Ammon's horn (tissue), 1 donor: ENCODE results near the gene MOK.
"Not testable (repeated sequence)": the region's sequence is repeated elsewhere in the genome, so short reads cannot be mapped to it uniquely, and the experiment has no call there.

ENCODE experiments used
- DNase-seq: peaks from one replicate; pipeline ENCODE4 v3.0.0-alpha.2; 2016; ENCODE audit warnings: low spot score

Gene MOK

DNA sequence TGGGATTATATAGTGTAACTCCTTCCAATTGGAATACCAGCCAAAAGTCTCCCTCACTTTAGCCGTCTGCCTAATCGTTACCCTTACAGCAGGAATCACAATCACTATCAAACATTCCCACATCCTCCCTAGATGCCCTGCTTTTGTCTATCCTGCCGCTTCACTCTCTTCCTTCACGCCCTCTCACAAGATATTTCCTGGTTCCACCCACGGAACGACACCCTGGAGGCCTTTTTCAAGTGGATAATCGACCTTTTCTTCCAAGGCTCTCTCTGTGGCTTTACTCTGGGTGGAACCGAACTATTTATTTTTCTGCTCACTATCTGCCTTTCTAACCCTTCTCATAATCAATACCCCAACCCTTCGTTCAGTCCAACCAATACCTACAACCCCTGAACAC lies 58.9 kb downstream of the MOK start:
- DNase-seq: no peak

DNA sequence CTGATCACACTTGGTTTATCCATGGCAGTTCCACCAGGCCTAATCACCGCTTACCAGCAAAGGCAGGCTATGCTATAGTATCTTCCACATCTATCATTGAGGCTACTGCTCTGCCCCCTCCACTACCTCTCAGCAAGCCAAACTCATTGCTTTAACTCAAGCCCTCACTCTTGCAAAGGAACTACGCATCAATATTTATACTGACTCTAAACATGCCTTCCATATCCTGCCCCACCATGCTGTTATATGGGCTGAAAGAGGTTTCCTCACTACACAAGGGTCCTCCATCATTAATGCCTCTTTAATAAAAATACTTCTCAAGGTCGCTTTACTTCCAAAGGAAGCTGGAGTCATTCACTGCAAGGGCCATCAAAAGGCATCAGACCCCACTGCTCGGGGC lies 61.2 kb downstream of the MOK start:
- DNase-seq: not testable (repeated sequence)

DNA sequence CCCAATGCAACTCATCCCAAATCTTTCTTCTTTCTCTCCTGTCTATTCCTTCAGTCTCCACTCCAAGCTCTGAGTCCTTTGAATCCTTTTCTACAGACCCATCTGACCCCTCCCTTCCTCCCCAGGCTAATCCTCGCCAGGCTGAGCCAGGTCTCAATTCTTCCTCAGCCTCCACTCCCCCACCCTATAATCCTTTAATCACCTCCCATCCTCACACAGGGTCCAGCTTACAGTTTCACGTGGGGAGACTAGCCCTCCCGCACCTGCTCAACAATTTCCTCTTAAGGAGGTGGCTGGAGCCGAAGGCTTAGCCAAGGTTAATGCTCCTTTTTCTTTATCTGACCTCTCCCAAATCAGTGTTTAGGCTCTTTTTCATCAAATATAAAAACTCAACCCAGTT lies 63.8 kb downstream of the MOK start:
- no peak for DNase-seq

DNA sequence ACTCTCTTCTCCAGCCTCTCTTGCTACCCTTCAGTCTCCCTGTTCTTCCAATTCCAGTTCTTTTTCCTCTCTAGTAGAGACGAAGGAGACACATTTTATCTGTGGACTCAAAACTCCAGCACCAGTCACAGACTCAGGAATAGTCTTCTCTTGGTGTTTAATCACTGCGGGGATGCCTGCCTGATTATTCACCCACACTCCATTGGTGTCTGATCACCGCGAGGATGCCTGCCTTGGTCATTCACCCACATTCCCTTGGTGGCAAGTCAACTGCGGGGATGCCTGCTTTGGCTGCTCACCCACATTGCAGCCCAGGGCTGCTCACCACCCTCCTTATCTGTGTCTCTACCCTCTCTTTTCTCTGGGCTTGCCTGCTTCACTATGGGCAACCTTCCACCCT lies 64.5 kb downstream of the MOK start:
- DNase-seq: not testable (repeated sequence)

DNA sequence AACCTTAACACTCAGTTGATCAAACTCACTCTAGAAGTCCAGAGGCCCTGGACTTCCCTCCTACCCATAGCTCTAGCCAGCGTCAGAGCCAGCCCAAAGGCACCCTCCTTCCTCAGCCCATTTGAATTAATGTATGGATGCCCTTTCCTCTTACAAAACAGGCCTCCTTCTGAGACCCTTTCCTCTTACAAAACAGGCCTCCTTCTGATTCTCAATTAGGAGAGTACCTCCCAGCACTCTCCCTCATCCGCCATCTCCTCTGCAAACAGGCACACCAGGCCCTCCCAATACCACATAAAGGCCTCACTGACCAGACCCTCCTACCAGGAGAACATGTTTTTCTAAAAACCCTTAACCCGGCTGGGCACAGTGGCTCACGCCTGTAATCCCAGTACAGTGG lies 65.7 kb downstream of the MOK start:
- no peak for DNase-seq

DNA sequence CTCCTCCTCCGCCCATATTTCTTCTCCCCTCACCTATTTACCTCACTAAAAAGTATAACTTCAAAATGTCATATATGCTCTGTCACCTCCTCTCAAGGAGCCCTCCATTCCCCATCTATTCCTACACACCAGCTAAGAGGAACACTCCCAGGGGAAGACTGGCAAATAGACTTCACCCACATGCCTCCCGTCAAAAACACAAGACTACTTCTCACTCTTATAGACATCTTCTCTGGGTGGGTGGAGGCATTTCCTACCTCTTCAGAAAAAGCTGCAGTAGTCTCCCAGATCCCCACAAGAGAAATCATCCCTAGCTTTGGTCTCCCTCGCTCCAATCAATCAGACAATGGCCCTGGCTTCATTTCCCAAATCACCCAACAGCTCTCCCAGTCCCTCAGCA lies 66.2 kb downstream of the MOK start:
- DNase-seq: no peak

DNA sequence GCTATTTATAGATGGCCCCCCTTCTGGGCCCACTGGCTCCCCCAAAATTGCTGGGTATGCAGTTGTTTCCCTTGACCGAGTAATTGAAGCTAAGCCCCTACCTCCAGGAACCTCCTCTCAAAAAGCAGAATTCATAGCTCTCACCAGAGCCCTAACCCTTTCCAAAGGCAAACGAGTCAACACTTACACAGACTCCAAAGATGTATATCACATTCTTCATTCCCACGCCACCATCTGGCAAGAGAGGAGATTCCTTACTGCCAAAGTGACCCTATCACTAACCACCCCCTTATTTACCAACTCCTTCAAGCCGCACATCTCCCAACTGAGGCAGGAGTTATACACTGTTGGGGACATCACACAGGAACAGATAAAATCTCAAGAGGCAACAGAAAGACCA lies 66.8 kb downstream of the MOK start:
- no peak for DNase-seq

DNA sequence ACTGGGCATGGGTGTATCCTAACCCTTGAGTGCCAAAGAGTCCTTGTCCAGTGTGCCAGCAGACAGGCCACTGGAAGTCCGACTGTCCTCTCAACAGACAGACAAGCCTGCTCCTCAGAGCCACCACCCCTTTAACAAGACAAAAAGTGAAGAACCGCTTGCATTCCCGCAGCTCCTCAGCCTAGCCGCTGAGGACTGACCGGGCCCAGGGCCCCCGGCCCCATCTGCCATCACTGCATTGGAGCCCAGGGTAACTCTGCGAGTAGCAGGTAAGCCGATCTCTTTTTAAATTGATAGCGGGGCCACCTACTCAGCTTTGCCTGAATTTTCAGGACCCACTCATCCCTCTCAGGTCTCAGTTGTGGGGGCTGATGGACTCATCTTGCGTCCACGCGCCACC lies 68.9 kb downstream of the MOK start:
- DNase-seq: no peak

DNA sequence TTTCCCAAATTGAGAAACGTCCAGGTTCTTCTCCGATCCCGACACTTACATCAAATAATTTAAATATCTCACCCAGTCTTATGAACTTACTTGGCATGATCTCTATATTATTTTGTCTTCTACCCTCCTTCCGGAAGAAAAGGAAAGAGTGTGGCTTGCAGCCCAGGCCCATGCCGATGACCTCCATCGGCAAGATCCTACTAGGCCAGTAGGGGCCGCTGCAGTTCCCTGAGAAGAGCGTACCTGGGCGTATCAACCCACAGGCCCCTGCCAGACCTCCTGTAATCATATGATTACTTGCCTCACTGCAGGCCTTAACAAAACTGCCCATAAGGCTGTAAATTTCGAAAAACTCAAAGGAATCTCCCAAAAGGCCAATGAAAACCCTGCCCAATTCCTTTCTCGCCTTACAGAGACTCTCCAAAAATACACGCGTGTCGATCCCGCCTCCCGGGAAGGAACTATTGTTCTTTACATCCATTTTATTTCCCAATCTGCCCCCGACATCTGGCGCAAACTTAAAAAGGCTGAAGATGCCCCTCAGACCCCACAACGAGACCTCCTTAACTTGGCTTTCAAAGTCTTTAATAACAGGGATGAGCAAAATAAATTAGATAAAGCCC lies 69.6 kb downstream of the MOK start:
- peak; percentile 78 for DNase-seq

DNA sequence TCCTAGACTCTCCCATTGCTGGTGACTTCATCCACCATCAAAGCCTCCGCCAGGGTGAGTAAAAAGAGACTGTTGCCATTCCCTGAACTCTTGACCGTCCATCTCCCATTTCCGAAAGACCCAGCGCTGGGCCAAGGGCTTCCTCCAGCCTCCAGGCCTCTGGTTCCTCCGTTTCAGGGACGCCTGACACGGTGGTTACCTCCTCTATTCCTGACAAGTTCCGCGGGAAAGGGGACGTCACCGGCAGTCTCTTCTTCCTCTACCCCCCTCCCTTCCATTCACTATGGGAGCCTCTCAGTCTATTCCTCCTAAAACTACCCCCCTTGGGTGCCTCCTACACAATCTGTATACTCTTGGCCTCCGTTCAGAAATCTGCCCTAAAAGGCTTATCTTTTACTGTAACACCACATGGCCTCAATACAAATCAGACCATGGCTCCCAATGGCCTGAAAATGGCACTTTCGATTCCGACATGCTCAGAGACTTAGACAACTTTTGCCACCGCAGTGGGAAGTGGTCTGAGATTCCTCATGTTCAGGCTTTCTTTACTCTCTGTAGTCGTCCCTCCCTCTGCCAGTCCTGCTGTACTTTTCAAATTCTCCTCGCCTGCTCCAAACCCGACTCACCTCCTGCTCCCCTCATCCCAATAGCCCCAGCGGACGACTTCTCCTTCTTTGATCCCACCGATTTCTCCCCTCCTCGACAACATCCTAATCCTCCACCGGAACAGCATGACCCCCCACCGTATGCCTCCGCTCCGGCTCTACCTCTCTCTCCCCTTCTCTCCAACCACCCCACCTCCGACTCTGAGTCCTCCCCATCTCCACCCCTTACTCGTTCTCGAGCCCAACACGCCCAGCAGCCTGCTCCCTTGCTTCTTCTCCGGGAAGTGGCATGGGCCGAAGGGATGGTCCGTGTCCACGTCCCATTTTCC lies 70.4 kb downstream of the MOK start:
- no peak for DNase-seq

DNA sequence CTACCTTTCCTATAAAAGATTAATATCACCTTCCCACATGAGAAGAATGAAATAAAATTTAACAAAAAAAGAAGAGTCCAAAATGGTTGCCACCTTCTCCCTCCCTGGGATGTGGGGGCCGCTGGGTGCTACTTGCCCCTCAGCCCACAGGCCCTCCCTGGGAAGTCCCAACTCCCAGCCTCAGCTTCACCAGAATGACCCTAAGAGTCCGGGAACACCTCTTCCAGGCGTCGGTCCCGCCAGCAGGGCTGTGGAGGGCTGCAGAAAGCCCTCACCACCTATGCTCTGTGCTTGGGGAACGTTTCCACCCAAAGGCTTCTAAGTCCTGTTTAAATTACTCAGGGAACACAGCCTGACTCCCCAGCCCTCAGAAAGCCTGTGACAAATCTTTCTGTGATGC lies 71.9 kb downstream of the MOK start:
- no peak for DNase-seq

DNA sequence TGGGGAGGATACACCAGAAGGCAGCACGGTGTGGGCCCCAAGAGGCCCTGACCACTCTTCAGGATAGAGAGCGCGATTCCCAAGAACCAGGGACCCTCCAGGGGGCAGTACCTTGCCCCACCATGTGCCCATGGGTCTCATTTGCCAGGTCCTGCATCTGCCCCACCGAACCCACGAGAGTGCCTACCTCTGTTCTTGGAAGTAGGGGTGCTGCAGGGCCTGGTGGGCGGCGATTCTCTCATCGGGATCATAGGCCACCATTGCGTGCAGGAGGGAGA lies 72.7 kb downstream of the MOK start:
- no peak for DNase-seq

DNA sequence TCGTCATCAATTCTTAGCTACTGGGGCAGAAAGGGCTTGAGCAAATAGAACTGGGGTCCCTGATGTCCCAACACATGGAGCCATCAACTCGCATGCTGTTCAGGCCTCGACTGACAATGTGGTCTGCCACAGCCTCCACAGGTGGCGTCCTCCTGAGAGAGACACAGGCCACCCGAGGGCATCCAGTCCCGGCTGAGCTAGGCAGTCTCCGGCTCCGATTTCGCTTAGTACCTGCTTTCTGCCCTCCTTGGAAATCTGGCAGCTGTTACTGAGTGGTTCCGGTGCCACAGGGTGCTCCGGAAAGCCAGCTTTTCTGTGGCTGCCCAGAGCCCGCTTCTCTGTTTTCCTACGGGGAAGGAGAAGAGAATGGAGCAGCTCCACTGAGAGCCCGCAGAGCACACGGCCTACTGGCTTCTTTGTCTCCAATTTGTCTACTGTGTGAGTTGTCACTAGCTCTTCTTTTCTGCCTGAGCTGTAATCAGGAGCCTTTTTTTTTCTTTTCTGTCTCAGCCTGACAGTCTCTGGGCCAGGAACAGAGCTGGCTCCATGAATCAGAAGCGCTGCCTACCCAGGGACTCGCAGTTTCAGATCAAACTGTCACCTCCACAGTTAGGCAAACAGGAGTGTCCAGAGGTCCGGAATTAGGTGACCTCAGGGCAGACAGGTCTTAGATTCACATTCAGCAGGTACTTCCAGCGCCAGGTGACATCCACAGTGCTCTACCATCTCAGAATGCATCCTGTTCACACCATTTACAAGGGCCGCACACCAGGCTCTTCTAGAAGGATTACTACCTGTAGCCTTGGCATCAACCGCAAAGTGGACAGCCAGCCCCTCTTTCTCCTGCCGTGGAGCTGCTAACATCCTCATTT lies 73.3 kb downstream of the MOK start:
- DNase-seq: peak; percentile 29

DNA sequence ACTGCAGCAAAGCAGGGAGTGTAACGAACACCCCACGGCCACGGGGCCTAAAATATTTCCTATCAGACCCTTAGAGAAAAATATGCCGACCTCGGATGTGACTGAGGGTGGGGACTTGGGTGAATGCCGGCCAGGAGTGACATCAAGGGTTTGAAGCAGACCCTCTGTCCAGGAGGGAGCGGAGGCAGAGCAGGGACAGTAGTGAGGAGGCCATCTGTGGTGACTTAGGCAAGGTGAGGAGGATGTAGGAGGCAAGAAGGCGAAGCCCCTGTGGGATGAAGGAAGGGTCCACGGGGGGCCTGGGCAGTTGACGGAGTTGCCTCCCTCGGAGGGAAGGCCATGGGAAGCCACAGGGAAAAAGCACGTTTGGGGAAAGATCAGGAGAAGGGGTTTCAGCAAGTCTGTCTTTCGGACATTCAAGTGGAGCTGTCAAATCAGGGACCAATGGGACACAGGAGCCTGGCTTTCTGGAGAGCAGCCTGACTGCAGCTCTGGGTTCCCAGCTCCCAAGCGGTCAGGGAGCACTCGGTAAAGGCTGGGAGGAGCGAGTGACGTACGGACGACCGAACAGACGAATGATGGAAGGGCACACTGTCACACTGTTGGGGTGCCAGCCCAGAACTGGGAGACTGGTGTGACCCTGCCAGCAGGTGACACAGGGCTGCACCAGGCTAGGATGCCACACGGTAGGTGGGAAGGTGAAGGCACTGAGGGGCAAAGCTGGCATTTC lies 74.3 kb downstream of the MOK start:
- DNase-seq: no peak

DNA sequence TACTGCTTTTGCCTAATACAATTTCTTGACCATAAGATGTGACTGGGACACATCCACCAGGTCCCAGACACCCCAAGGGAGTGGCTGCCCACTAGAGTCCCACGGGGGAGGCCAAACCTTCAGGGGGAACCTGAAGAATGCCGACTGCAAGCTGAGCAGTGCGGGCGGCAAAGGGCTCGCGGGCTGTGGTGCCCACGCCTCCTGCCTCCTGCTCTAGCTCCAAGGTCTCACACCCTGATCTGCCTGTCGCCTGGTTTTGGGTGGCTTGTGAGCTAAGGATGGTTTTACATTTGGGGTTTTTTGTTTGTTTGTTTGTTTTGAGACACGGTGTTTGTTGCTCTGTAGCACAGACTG lies 75.2 kb downstream of the MOK start:
- no peak for DNase-seq

DNA sequence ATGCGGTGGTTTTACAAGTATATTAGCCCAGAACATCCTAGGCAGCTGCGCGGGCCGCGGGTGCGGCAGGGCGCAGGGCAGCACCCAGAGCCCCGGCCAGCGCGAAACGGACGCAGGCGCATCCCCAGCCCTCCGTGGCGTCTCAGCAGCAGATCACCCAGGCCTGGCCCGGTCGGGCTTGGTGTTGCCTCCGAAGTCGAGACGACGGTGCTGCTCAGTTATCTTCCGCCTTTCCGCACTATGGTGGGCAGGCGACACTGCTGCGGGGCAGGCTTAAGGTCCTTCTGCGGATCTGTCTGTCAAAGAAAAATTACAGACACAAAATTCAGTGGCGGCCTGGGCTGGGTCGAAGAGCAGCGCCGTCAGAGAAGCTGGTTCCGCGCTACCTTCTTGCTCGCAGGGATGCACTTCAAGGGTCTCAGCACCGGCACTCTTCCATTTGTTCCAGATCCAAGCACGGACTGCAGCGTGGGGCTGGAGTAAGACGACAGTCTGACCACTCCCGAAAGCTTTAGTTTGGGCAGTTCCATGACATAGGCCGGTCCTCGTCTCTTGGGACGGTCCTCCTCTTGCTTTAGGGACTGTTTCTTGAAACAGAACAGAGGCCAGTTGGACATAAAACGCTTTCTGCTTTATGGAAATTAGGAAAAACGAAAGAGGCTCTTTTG lies 75.8 kb downstream of the MOK start:
- no peak for DNase-seq

DNA sequence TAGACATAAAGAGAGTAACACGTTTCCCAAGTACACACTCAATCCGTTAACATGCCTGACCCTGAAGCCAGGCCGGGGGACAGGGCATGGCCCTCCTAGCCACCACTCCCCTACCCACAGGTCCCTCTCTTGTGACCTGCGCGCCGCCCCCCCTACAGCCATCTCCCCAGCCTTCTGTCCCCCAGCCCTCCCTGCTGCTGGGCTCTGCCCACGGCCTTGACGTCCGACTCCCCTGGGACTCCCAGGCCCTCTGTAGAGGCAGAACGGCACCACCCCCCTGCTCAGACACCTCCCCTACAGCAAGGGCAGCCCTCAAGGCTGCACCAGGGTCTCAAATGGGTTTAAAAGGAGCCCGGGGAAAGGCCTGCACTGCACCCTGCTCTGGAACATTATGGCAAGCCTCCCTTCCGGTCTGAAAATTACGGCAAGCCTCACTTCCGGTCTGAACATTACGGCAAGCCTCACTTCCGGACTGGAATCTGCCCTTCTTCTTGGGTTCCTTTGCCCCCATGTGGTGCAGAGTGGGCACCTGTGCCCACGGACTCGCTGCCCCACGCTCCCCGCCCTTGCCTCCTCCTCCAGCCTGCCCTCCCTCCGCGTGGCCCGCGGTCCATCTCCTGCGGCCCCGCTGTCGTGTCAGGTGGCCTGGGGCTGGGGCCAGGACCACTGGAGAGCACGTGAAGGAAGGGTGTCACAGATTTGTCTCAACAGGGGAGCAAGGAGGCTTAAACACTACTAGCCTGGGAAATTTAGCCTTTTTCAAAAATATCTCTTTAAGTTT lies 77.6 kb downstream of the MOK start:
- no peak for DNase-seq

DNA sequence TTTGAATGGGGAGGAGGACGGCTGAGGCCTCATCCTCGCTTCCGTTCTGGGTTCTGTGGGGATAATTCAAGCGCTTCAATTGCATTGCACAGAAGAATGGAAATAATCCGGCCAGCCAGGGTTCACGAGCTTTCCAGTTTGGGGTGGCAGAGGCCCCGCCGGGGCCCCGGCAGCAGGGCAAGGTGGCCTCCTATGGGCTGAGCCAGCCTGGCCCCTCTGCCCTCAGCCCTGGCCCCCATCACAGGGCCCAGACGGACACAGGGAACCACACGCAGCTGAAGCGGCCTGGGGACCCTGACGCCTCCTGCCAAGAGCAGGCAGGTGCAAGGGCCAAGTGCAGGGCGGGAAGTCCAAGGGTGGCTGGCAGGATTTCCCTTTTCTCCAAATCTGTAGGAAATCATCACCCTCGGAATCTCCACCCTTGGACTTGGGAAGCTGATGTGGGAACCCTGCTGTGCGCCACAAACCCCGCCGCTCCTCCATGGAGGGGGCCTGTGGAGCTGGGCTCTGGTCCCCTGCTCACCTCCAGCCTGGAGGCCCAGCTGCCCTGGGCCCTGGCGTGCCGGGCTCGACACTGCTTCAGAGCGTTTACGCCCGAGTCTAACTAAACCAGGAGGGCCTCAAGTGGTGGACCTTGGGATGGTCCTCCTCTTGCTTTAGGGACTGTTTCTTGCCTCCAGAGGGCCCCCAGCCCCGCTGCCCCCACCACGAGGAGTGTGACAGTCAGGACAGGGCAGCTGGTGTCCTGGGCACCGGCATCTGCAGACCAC lies 78.4 kb downstream of the MOK start:
- DNase-seq: no peak

DNA sequence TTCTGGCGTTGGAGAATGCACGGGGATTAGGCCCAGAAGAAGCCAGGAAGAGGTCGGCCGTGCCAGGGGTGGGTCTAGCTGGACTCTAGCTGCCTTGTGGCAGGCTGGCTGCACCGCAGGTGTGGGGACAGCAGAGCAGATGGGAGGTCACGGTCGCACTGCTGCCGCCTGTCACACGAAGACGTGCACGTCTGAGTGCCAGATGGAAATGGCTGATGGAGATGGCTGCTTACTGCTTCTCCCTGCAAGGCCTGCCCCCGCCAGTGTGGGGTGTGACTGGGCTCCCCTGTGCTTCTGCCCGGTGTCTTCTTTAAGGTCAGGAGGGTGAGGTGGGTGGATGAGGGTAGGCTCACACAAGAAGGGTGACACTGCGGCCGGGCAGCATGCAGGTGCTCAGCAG lies 79.0 kb downstream of the MOK start:
- no peak for DNase-seq

DNA sequence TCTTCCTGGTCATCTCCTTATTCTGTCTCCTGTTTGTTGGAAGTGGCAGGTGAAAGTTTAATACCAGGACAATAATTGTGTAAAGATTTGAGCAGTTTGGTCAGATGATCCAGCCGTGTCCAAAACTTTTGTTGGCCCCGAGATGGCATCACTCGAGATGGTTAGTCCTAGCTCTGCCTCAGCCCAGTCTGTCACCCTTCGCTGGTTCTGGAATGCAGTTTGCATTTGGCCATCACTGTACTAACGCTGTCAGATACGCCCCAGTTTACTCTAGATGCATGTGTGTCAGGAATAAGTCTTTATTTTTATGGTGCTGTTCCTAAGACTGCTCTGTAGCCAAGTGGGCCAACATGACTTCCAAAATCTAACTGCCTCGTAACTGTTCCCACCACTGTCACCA lies 79.6 kb downstream of the MOK start:
- no peak for DNase-seq
